Ovary (tissue), 9 donors: ENCODE data around the gene YAP1. TPM values are rescaled to one million over a fixed set of nuclear protein-coding genes. Genes with fewer than 3 reads are reported as not detected.

ENCODE experiments used
- DNase-seq, 5 donors: peaks; one replicate each; pipeline ENCODE4 v3.0.0-alpha.2; 2019 to 2020
- H3K27ac ChIP-seq, 2 donors: fragments of 200-600 bp; one replicate each; pipeline versions ENCODE4 v1.5.1 to v1.8.0; 2019 to 2022
- H3K27me3 ChIP-seq: fragments of 200-600 bp; one replicate; pipeline ENCODE4 v1.8.0; 2022
- H3K36me3 ChIP-seq: fragments of 200-600 bp; sonication (generic); one replicate; pipeline ENCODE4 v1.5.1; 2019
- H3K4me1 ChIP-seq: one replicate; pipeline ENCODE4 v1.8.1; 2013; ENCODE audit warnings: mild to moderate bottlenecking, moderate library complexity; ENCODE audit not compliant: insufficient read depth
- H3K4me3 ChIP-seq: fragments of 200-600 bp; sonication (generic); one replicate; pipeline ENCODE4 v1.5.1; 2017
- H3K9me3 ChIP-seq, 2 donors: fragments of 200-600 bp in 1 of 2; sonication (generic) in 1 of 2; one replicate each; pipeline versions ENCODE4 v1.5.1 to v1.8.1; 2013 to 2019; ENCODE audit warnings: mild to moderate bottlenecking in 1 of 2, moderate library complexity in 1 of 2
- EP300 ChIP-seq: sonication (generic); formaldehyde crosslinking; IDR thresholded peaks from one replicate; pipeline ENCODE4 v1.6.1; 2017; ENCODE audit warnings: antibody characterized with exemption
- POLR2A ChIP-seq: fragments of 450-650 bp; IDR thresholded peaks from one replicate; pipeline ENCODE4 v1.6.1; 2017; ENCODE audit warnings: antibody characterized with exemption, mild to moderate bottlenecking, moderate library complexity
- WGBS, 3 donors: extraction: QIAGEN DNeasy Blood & Tissue Kit in 1 of 3; methylation state at CpG; one replicate each; pipeline versions ENCODE4 v1.1.5 to v1.1.7; 2013 to 2017; 5-methylcytosine and 5-hydroxymethylcytosine counted together
- intact Hi-C, 4 donors: fragments of 100-400 bp; cut with DNase I; formaldehyde crosslinking; loops; one replicate each; pipeline versions ENCODE4 v1.11.0 to v1.15.1; 2022 to 2023
- polyA plus RNA-seq, 2 donors: library from polyadenylated mRNA; stranded (reverse); fragments of 200-250 nt in 1 of 2; fragments of 350-450 nt in 1 of 2; fragmentation: Illumina TruSeq in 1 of 2; extraction: RNeasy Lipid Tissue Mini Kit (QIAGEN cat#74804) in 1 of 2; gene quantifications; one replicate each; pipeline ENCODE4 v1.2.3, GENCODE V29; 2013 to 2014
- total RNA-seq, 7 donors: library from RNA; depleted of rRNA in 2 of 7; stranded (reverse); fragments of >200 nt in 2 of 7; fragmentation: NEBNext Ultra II Directional in 3 of 7; extraction: Animal tissue kit (Norgen Biotek cat#: 25700) in 3 of 7; gene quantifications; one replicate each; pipeline versions ENCODE4 v1.1.0 to v1.2.4, GENCODE V29; 2016 to 2023
- TF ChIP-seq, protein P1 (sequence below), 3 donors: fragments of 450-650 bp in 2 of 3; fragments of 200-600 bp in 1 of 3; IDR thresholded peaks; one replicate each; pipeline versions ENCODE4 v1.5.1 to v1.8.0; 2016 to 2022; ENCODE audit warnings: antibody characterized with exemption in 3 of 3, mild to moderate bottlenecking in 1 of 3
- donor health status: DM: no; HTN: no; CAD: no; lungs with moderate emphysema.
- donor health status: DM: no; HTN: no; CAD: no.
- donor health status: Bipolar disorder and iron deficiency.
- donor health status: DM: yes; HTN: yes; CAD: no.
- donor health status: DM: no; HTN: no; CAD: no.
- donor health status: DM: yes; HTN: yes; CAD: no.

Gene YAP1
- total and polyA plus RNA-seq, 9 donors, result 70.3 to 184 (median 147) TPM

DNA sequence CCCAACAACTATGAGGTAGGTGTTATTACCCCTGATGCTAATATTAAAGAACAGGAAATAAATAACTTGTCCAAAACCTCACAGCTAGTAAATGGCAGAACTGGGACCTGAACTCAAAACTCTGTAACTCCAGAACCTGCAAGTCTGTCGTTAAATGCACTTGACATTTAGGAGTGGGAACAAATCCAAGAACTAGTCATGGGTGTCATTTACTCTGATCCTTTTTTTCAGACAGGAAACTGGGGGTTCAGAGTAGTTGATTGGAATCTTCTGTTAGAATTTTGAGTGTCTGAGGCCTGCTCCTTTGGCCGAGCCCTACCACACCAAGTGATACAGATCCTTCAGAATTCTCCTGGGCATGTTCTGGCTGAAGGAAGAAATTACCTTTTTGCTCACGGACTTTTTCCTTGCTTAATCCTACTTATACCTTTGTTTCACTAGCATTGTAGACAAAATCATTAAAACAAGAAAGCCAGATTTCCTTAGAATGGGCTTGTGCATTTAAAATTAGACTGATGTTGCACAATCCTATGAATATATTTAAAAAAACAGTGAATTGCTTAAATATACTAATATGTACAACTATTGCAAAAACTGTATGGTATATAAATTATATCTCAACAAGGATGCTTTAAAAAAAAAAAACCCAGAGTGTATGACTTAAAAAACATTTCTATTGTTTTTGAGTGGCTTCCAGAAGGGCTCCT lies 1.4 kb upstream of the YAP1 start:
- Histone ChIP-seq H3K36me3 (no peaks in the 10 kb centered on the region), H3K27ac (peak overlapping the region in 1 of 2 donors; percentile 99), H3K4me3 (no peak overlapping the region), H3K9me3 (no peaks in the 10 kb centered on the region), H3K4me1 (peaks cover 2% of the 10 kb centered on the region), H3K27me3 (no peaks in the 10 kb centered on the region)
- intact Hi-C loops, result loop anchor here in 1 of 4 donors (10.0 kb wide), 1 partner anchor 176 kb away; no protein-coding TSS in a partner anchor
- WGBS, 3 donors, result 67 to 77% (median 72%) methylated on average over 3 of the region's 3 CpGs
- DNase-seq, result no peak
- no peak for TF ChIP-seq EP300
- no peak for TF ChIP-seq POLR2A
- TF ChIP-seq, protein P1, sequence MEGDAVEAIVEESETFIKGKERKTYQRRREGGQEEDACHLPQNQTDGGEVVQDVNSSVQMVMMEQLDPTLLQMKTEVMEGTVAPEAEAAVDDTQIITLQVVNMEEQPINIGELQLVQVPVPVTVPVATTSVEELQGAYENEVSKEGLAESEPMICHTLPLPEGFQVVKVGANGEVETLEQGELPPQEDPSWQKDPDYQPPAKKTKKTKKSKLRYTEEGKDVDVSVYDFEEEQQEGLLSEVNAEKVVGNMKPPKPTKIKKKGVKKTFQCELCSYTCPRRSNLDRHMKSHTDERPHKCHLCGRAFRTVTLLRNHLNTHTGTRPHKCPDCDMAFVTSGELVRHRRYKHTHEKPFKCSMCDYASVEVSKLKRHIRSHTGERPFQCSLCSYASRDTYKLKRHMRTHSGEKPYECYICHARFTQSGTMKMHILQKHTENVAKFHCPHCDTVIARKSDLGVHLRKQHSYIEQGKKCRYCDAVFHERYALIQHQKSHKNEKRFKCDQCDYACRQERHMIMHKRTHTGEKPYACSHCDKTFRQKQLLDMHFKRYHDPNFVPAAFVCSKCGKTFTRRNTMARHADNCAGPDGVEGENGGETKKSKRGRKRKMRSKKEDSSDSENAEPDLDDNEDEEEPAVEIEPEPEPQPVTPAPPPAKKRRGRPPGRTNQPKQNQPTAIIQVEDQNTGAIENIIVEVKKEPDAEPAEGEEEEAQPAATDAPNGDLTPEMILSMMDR (IDR thresholded peaks at IDR 0.05), result no peak

DNA sequence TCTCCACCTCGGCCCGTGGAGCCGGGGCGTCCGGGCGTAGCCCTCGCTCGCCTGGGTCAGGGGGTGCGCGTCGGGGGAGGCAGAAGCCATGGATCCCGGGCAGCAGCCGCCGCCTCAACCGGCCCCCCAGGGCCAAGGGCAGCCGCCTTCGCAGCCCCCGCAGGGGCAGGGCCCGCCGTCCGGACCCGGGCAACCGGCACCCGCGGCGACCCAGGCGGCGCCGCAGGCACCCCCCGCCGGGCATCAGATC lies 439 bp downstream of the YAP1 start:
- Histone ChIP-seq H3K27me3 (no peaks in the 10 kb centered on the region), H3K9me3 (no peaks in the 10 kb centered on the region), H3K36me3 (no peaks in the 10 kb centered on the region), H3K4me3 (peak overlapping the region; percentile 89), H3K4me1 (peaks cover 6% of the 10 kb centered on the region), H3K27ac (peak overlapping the region; percentile 99)
- peak in 1 of 5 donors; percentile 66 for DNase-seq
- intact Hi-C loops, result loop anchor here (2.0 to 10.0 kb wide), 4 partner anchors 64 to 154 kb away; no protein-coding TSS in a partner anchor
- TF ChIP-seq POLR2A, result no peak
- TF ChIP-seq, protein P1 (IDR thresholded peaks at IDR 0.05), result no peak
- TF ChIP-seq EP300, result no peak
- WGBS, 3 donors, result 0 to 2% (median 1%) methylated on average over 10 to 31 of the region's 31 CpGs

DNA sequence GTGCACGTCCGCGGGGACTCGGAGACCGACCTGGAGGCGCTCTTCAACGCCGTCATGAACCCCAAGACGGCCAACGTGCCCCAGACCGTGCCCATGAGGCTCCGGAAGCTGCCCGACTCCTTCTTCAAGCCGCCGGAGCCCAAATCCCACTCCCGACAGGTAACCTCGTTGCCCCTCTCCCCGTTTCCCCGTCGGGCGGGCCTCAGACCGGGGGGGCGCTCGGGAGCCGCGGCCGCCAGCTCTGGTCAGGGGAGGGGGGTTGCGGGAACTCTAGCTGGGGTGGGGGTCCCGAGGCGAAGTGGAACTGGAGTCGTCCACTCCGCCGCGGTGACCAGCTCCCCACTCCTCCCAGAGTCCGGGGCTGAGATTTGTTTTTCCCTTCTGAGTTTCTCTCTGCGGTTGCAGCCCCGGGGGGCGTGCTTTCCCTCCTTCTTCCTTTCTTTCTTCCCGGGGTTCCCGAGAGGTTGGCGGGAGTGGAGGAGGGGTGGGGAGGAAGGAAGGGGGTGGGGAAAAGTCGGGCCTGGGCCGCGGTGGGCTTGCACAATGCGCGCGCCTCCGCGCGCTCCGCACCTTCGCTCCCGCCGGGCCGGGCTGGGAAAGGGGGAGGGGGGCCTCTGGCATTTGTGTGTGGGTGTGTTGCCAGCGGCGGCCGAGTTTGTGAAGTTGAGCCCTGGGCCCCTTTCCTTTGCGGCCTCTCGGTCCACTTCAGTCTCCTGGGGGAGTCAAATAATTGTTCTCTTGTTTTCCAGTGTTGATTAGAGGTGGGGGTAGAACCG lies 952 bp downstream of the YAP1 start:
- intact Hi-C loops, result loop anchor here (2.0 to 10.0 kb wide), 4 partner anchors 64 to 154 kb away; no protein-coding TSS in a partner anchor
- Histone ChIP-seq H3K9me3 (no peaks in the 10 kb centered on the region), H3K4me1 (peaks cover 7% of the 10 kb centered on the region), H3K27ac (peak overlapping the region; percentile 99), H3K27me3 (no peaks in the 10 kb centered on the region), H3K4me3 (peak overlapping the region; percentile 89), H3K36me3 (no peaks in the 10 kb centered on the region)
- 0 to 1% (median 1%) methylated on average over 49 to 61 of the region's 61 CpGs for WGBS, 3 donors
- TF ChIP-seq EP300 (no peak), POLR2A (no peak)
- TF ChIP-seq, protein P1 (IDR thresholded peaks at IDR 0.05), result no peak
- DNase-seq, result peak; percentile 88 to 92 (median 89)

- TF ChIP-seq EP300 (peak; percentile 28), POLR2A (no peak)
- WGBS, 3 donors, result 0 to 1% (median 1%) methylated on average over 20 of the region's 20 CpGs
These were observed 1.7 kb downstream of the YAP1 start for GRCh38 chr11:102111787-102112508.

More at GRCh38 chr11:102111787-102112508, 1.7 kb downstream of the YAP1 start:
- peaks cover 7% of the 10 kb centered on the region for H3K4me1 ChIP-seq
- DNase-seq, result peak in 2 of 5 donors; percentile 63 to 69
- peak overlapping the region; percentile 89 for H3K4me3 ChIP-seq
- intact Hi-C loops, result loop anchor here (2.0 to 10.0 kb wide), 4 partner anchors 63 to 153 kb away; no protein-coding TSS in a partner anchor
- H3K9me3 ChIP-seq, result no peaks in the 10 kb centered on the region
- no peaks in the 10 kb centered on the region for H3K27me3 ChIP-seq
- peak overlapping the region; percentile 99 for H3K27ac ChIP-seq
- no peaks in the 10 kb centered on the region for H3K36me3 ChIP-seq
